ENCODE measurements around the gene MAMDC2. TPM values are rescaled to one million over a fixed set of nuclear protein-coding genes. Genes with fewer than 3 reads are reported as not detected.

The MAMDC2 gene
- total RNA-seq, 1 experiment from 2014 or later, result 4.6 TPM

DNA sequence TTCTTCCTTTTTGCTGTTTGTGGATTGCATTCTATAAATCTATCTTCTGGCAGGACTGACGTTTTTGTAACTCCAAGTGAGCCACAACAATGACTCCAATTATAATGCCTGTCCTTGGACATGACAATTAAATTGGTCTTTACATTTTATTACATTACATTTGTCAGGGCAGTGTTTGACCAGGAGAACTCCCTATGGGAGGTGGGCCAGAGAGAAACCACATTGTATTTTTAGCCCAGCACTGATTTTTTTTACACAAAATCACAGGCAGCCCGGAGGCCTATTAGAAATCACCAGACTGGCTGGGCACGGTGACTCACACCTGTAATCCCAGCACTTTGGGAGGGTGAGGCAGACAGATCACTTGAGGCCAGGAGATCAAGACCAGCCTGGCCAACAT is 116.0 kb downstream of the MAMDC2 start:
- WGBS (ENCODE audit: extremely low coverage, insufficient read length, low lambda C conversion rate), result no CpG with 5 or more reads among the region's 3 CpGs
- no peak overlapping the region for H2BK5ac ChIP-seq (ENCODE audit: insufficient read length, low read length)
- H3K56ac ChIP-seq (ENCODE audit: insufficient read length, low read depth, low read length), result no peak overlapping the region
- no peak overlapping the region for H3T11ph ChIP-seq (ENCODE audit: low read length)
- H3K4ac ChIP-seq (ENCODE audit: low read depth, low read length), result no peak overlapping the region
- no peak overlapping the region for H4K91ac ChIP-seq (ENCODE audit: insufficient read length, low read depth, low read length)
- no peaks in the 10 kb centered on the region for H3K4me1 ChIP-seq (ENCODE audit: insufficient read depth, low read length)
- no peaks in the 10 kb centered on the region for H3K23me2 ChIP-seq (ENCODE audit: insufficient read length, low read depth, low read length, poor library complexity, severe bottlenecking)
- no peak for TF ChIP-seq CTCF (conservative IDR thresholded peaks at IDR 0.05)
- H3K14ac ChIP-seq (ENCODE audit: insufficient read depth, low read length), result no peak overlapping the region
- H3K79me2 ChIP-seq (ENCODE audit: insufficient read depth, low read length), result no peaks in the 10 kb centered on the region
- DNase-seq, result no peak
- no peak overlapping the region for H2AFZ ChIP-seq (ENCODE audit: low read length)
- peaks cover 16 to 30% of the 10 kb centered on the region in 2 experiments for H3K4me1 Mint-ChIP-seq
- H3K79me1 ChIP-seq (ENCODE audit: insufficient read depth, low read depth, low read length, poor library complexity, severe bottlenecking), result no peaks in the 10 kb centered on the region
- H3K9ac ChIP-seq (ENCODE audit: extremely low read depth, insufficient read length, low read length), result no peak overlapping the region
- H4K8ac ChIP-seq (replicated peaks; ENCODE audit: insufficient read length, low read depth, low read length), result no peak overlapping the region
- no peaks in the 10 kb centered on the region for H3K9me3 Mint-ChIP-seq
- H3K27me3 Mint-ChIP-seq (ENCODE audit: low read depth), result no peaks in the 10 kb centered on the region
- H3K4me3 Mint-ChIP-seq, result no peak overlapping the region
- no peak overlapping the region for H2BK20ac ChIP-seq (ENCODE audit: low read depth, low read length, poor library complexity, severe bottlenecking)
- no peak overlapping the region for H2BK15ac ChIP-seq (ENCODE audit: low read depth, low read length)
- H3K4me2 ChIP-seq (ENCODE audit: insufficient read depth, insufficient read length, low read length), result no peak overlapping the region
- H3K9me3 ChIP-seq (ENCODE audit: control insufficient read depth, low read depth, low read length), result no peaks in the 10 kb centered on the region
- H4K5ac ChIP-seq (ENCODE audit: insufficient read length, low read depth, low read length), result no peak overlapping the region
- no peak overlapping the region for H3K23ac ChIP-seq (ENCODE audit: insufficient read length, low read depth, low read length)
- H3K36me3 Mint-ChIP-seq (ENCODE audit: insufficient read depth in 1 of 3, low read depth in 3 of 3), result no peaks in the 10 kb centered on the region; a peak in 1 of 7 replicates
- no peak overlapping the region for H2AK5ac ChIP-seq (ENCODE audit: insufficient read length, low read length)
- H3K18ac ChIP-seq (ENCODE audit: insufficient read length, low read depth, low read length), result no peak overlapping the region
- H4K20me1 ChIP-seq (ENCODE audit: control insufficient read depth, insufficient read depth, insufficient read length), result no peaks in the 10 kb centered on the region
- H2BK12ac ChIP-seq (ENCODE audit: insufficient read length, low read depth, low read length), result no peak overlapping the region
- no peak overlapping the region for H3K27ac ChIP-seq (ENCODE audit: insufficient read length, low read depth, low read length)
- peak overlapping the region in 1 of 3 experiments; percentile 8; a peak in 2 of 7 replicates for H3K27ac Mint-ChIP-seq
- H3K27me3 ChIP-seq (ENCODE audit: insufficient read depth, low read length), result no peaks in the 10 kb centered on the region; the same call in 1 of the 2 replicates
- H2BK120ac ChIP-seq (ENCODE audit: low read depth, low read length, poor library complexity, severe bottlenecking), result no peak overlapping the region
